GM12864 (cell line): ENCODE data around the gene KLRF1.

ENCODE experiments used
- DNase-seq: peaks from one replicate; pipeline ENCODE4 v3.0.0-alpha.2; 2011; ENCODE audit warnings: low read depth
- H3K4me3 ChIP-seq: 2 replicates; pipeline ENCODE4 v1.5.1; 2011; ENCODE audit warnings: mild to moderate bottlenecking, low read depth, low read length, control low read depth
- CTCF ChIP-seq: IDR thresholded peaks from 2 replicates; pipeline ENCODE4 v1.5.1; 2011; ENCODE audit warnings: low read depth, mild to moderate bottlenecking, moderate library complexity, low read length, control low read depth, inconsistent platforms; ENCODE audit errors: missing control alignments

The KLRF1 gene

GRCh38 chr12:9786726-9787717, 40.3 kb upstream of the KLRF1 start:
- TF ChIP-seq CTCF, result no peak
- DNase-seq, result no peak
- no peak overlapping the region for H3K4me3 ChIP-seq

GRCh38 chr12:9792185-9792900, 34.9 kb upstream of the KLRF1 start:
- no peak for DNase-seq
- no peak overlapping the region for H3K4me3 ChIP-seq
- no peak for TF ChIP-seq CTCF

- TF ChIP-seq CTCF, result no peak
- no peak for DNase-seq
- H3K4me3 ChIP-seq, result no peak overlapping the region
These were observed 34.2 kb upstream of the KLRF1 start for GRCh38 chr12:9792961-9793617.

GRCh38 chr12:9793779-9794395, 33.4 kb upstream of the KLRF1 start:
- TF ChIP-seq CTCF, result no peak
- no peak overlapping the region for H3K4me3 ChIP-seq
- no peak for DNase-seq

GRCh38 chr12:9794484-9795093, 32.7 kb upstream of the KLRF1 start:
- TF ChIP-seq CTCF, result no peak
- H3K4me3 ChIP-seq, result no peak overlapping the region
- DNase-seq, result no peak

- DNase-seq, result no peak
- H3K4me3 ChIP-seq, result no peak overlapping the region
- TF ChIP-seq CTCF, result no peak
These were observed 31.3 kb upstream of the KLRF1 start for GRCh38 chr12:9795945-9796344.
